Right ventricle myocardium superior (tissue), 1 donor: ENCODE results near the gene TRIM28. TPM values are rescaled to one million over a fixed set of nuclear protein-coding genes. Genes with fewer than 3 reads are reported as not detected.

ENCODE experiments used
- ATAC-seq: fragments of 200-7000 bp; cut with Tn5 transposase; one replicate; pipeline ENCODE4 v1.9.1; 2020; ENCODE audit warnings: mild to moderate bottlenecking; ENCODE audit not compliant: poor library complexity
- DNase-seq: peaks from one replicate; pipeline ENCODE4 v3.0.0-alpha.2; 2020
- intact Hi-C: fragments of 100-400 bp; cut with DNase I; formaldehyde crosslinking; loops from one replicate; pipeline ENCODE4 v1.11.2; 2022
- microRNA-seq: library from miRNA; unstranded; fragments of <30 nt; microRNA quantifications from one replicate; pipeline ENCODE4 v1.2.0, GENCODE V29; 2020
- total RNA-seq: library from RNA; stranded (reverse); fragmentation: NEBNext Ultra II Directional; extraction: Animal tissue kit (Norgen Biotek cat#: 25700); gene quantifications from one replicate; pipeline ENCODE4 v1.2.1, GENCODE V29; 2021
- donor health status: DM: no; HTN: yes; CAD: no; lungs with severe emphysema.

The TRIM28 gene
- total RNA-seq, 1 donor from 2014 or later, result 132 TPM

- ATAC-seq (no peak), DNase-seq (no peak)
- intact Hi-C loops, result no loop called here
Observed at GRCh38 chr19:58586133-58586765, 42.4 kb downstream of the TRIM28 start.

Small RNA genes lying within 50 kb of the gene (microRNA-seq; reads per million reads assigned to microRNA genes)
- gene MIR6807, result not detected

Other genes with a start within 250 kb of the TRIM28 start
- gene ERVK3-1, start 238.7 kb upstream of the TRIM28 start, total RNA-seq, result 20.0 TPM
- 1.7 TPM for gene ZSCAN22, start 217.1 kb upstream of the TRIM28 start, total RNA-seq
- 4.1 TPM for gene A1BG, start 190.6 kb upstream of the TRIM28 start, total RNA-seq
- 0.30 TPM for gene ZNF497, start 181.3 kb upstream of the TRIM28 start, total RNA-seq
- gene ZNF837, start 163.0 kb upstream of the TRIM28 start, total RNA-seq, result 0.13 TPM
- 481 TPM for gene RPS5, start 156.8 kb upstream of the TRIM28 start, total RNA-seq
- not detected for gene RNF225, start 148.4 kb upstream of the TRIM28 start, total RNA-seq
- gene ZNF584, start 135.4 kb upstream of the TRIM28 start, total RNA-seq, result 16.1 TPM
- gene ZNF132, start 103.9 kb upstream of the TRIM28 start, total RNA-seq, result 4.6 TPM
- 2.6 TPM for gene ZNF324B, start 92.4 kb upstream of the TRIM28 start, total RNA-seq
- 5.1 TPM for gene ZNF324, start 77.0 kb upstream of the TRIM28 start, total RNA-seq
- 4.6 TPM for gene ZNF446, start 67.7 kb upstream of the TRIM28 start, total RNA-seq
- gene SLC27A5, start 32.1 kb upstream of the TRIM28 start, total RNA-seq, result 3.8 TPM
- 7.9 TPM for gene ZBTB45, start 24.3 kb upstream of the TRIM28 start, total RNA-seq
- 115 TPM for gene CHMP2A, start 11.0 kb downstream of the TRIM28 start, total RNA-seq
- 116 TPM for gene UBE2M, start 14.5 kb downstream of the TRIM28 start, total RNA-seq
- 9.2 TPM for gene MZF1, start 29.3 kb downstream of the TRIM28 start, total RNA-seq